ENCODE measurements around the gene GDPD4.

DNA sequence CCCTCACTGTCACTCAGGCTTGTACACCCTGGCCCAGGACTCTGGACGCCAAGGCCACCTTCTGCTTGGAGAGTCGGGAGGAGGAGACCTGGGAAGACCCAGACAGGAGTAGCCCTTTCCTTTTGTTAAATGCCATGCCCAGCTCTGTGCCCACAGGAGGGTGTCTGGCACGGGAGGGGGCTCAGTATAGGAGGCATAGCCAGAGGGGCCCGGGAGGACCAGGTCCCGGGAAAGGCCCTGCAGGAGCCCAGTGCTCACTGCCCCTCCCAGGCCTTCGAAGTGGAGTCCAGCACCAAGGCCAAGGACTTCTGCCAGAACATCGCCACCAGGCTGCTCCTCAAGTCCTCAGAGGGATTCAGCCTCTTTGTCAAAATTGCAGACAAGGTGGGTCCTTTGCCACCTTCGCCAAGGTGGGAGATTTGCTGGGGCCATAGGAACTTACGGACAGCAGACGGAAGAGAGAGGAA, 94.4 kb downstream of the GDPD4 start:
- TF ChIP-seq, protein P1, sequence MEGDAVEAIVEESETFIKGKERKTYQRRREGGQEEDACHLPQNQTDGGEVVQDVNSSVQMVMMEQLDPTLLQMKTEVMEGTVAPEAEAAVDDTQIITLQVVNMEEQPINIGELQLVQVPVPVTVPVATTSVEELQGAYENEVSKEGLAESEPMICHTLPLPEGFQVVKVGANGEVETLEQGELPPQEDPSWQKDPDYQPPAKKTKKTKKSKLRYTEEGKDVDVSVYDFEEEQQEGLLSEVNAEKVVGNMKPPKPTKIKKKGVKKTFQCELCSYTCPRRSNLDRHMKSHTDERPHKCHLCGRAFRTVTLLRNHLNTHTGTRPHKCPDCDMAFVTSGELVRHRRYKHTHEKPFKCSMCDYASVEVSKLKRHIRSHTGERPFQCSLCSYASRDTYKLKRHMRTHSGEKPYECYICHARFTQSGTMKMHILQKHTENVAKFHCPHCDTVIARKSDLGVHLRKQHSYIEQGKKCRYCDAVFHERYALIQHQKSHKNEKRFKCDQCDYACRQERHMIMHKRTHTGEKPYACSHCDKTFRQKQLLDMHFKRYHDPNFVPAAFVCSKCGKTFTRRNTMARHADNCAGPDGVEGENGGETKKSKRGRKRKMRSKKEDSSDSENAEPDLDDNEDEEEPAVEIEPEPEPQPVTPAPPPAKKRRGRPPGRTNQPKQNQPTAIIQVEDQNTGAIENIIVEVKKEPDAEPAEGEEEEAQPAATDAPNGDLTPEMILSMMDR (IDR thresholded peaks at IDR 0.05), result no peak
- no peak for TF ChIP-seq POLR2A (IDR thresholded peaks at IDR 0.05)

Data from uterus (tissue), 2 donors.